Left lung (tissue), 10 donors: ENCODE results near the gene NAPB. TPM values are rescaled to one million over a fixed set of nuclear protein-coding genes. Genes with fewer than 3 reads are reported as not detected.

Experiments used
- ATAC-seq: fragments of 200-7000 bp; cut with Tn5 transposase; one replicate; pipeline ENCODE4 v1.9.1; 2020; ENCODE audit warnings: moderate library complexity
- DNase-seq, 4 donors: peaks; one replicate each; pipeline ENCODE4 v3.0.0-alpha.2; 2013 to 2020
- H3K27ac ChIP-seq, 2 donors: fragments of 200-600 bp; sonication (generic) in 1 of 2; one replicate each; pipeline versions ENCODE4 v1.5.0 to v1.8.0; 2020 to 2021
- H3K27me3 ChIP-seq, 2 donors: fragments of 200-600 bp; sonication (generic) in 1 of 2; one replicate each; pipeline versions ENCODE4 v1.5.0 to v1.8.0; 2020 to 2021
- H3K36me3 ChIP-seq, 2 donors: fragments of 200-600 bp; sonication (generic) in 1 of 2; one replicate each; pipeline versions ENCODE4 v1.5.0 to v1.8.0; 2020 to 2021
- H3K4me1 ChIP-seq, 2 donors: fragments of 200-600 bp; one replicate each; pipeline ENCODE4 v1.8.0; 2021
- H3K4me3 ChIP-seq, 2 donors: fragments of 200-600 bp; sonication (generic) in 1 of 2; one replicate each; pipeline versions ENCODE4 v1.5.0 to v1.8.0; 2020 to 2021; ENCODE audit warnings: mild to moderate bottlenecking in 1 of 2
- H3K9me3 ChIP-seq, 2 donors: fragments of 200-600 bp; sonication (generic) in 1 of 2; one replicate each; pipeline versions ENCODE4 v1.5.0 to v1.8.0; 2020 to 2021
- intact Hi-C, 2 donors: fragments of 100-400 bp; cut with DNase I; formaldehyde crosslinking; loops; one replicate each; pipeline versions ENCODE4 v1.11.2 to v1.14.2; 2022
- polyA plus RNA-seq, 6 donors: library from polyadenylated mRNA; unstranded; fragments of 120-200 nt; gene quantifications; one replicate each; pipeline ENCODE4 v1.2.1, GENCODE V29; 2013; ENCODE audit not compliant: insufficient read length in 6 of 6
- total RNA-seq, 2 donors: library from RNA; stranded (reverse); fragmentation: NEBNext Ultra II Directional; extraction: Animal tissue kit (Norgen Biotek cat#: 25700); gene quantifications; one replicate each; pipeline ENCODE4 v1.2.1, GENCODE V29; 2021
- TF ChIP-seq, protein P1 (sequence below), 2 donors: fragments of 200-600 bp; sonication (generic) in 1 of 2; IDR thresholded peaks; one replicate each; pipeline versions ENCODE4 v1.5.0 to v1.8.0; 2021; ENCODE audit warnings: antibody characterized with exemption in 2 of 2
- donor health status: DM: no; HTN: yes; CAD: no.
- donor health status: DM: no; HTN: no; CAD: no.

Gene NAPB
- total and polyA plus RNA-seq, 8 donors, result 8.7 to 27.1 (median 23.1) TPM

DNA sequence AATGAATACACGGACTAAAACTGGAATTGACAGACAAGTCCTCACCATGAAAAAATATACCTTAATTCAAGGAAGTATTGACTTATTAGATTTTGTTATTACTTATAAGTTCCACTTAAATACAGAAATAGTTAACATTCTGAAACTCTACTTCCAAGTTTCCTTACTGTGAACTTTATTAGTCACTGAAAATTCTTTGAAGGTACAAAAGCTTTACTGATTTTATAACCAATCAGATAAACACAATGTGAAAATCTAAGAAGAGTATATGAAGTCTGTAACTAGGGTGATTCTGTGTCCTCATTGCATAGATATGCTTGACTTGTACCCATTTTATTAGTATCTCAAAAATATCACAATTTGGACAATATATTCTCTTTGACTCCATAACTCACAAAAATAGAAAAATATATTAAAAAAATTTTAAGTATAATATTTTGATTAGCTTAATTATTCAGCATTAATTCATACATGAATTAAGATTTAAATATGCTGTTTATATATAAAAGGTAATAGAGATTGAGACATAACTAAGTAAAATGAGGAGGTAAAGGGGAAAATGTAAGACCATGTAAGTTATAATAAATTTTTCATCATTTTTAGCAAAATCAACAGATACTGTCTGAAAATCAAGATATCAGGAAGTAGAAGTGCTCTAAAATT lies 6.6 kb downstream of the NAPB start:
- Histone ChIP-seq H3K4me3 (no peak overlapping the region), H3K36me3 (no peaks in the 10 kb centered on the region), H3K9me3 (no peaks in the 10 kb centered on the region), H3K27ac (no peak overlapping the region), H3K27me3 (no peaks in the 10 kb centered on the region), H3K4me1 (peaks cover 5 to 45% of the 10 kb centered on the region in 2 donors)
- TF ChIP-seq, protein P1, sequence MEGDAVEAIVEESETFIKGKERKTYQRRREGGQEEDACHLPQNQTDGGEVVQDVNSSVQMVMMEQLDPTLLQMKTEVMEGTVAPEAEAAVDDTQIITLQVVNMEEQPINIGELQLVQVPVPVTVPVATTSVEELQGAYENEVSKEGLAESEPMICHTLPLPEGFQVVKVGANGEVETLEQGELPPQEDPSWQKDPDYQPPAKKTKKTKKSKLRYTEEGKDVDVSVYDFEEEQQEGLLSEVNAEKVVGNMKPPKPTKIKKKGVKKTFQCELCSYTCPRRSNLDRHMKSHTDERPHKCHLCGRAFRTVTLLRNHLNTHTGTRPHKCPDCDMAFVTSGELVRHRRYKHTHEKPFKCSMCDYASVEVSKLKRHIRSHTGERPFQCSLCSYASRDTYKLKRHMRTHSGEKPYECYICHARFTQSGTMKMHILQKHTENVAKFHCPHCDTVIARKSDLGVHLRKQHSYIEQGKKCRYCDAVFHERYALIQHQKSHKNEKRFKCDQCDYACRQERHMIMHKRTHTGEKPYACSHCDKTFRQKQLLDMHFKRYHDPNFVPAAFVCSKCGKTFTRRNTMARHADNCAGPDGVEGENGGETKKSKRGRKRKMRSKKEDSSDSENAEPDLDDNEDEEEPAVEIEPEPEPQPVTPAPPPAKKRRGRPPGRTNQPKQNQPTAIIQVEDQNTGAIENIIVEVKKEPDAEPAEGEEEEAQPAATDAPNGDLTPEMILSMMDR (IDR thresholded peaks at IDR 0.05), result no peak
- no peak for ATAC-seq
- DNase-seq, result no peak
- intact Hi-C loops, result loop anchor here in 1 of 2 donors (10.0 kb wide), 1 partner anchor 50 kb away; the partner anchor contains the start of gene GZF1

DNA sequence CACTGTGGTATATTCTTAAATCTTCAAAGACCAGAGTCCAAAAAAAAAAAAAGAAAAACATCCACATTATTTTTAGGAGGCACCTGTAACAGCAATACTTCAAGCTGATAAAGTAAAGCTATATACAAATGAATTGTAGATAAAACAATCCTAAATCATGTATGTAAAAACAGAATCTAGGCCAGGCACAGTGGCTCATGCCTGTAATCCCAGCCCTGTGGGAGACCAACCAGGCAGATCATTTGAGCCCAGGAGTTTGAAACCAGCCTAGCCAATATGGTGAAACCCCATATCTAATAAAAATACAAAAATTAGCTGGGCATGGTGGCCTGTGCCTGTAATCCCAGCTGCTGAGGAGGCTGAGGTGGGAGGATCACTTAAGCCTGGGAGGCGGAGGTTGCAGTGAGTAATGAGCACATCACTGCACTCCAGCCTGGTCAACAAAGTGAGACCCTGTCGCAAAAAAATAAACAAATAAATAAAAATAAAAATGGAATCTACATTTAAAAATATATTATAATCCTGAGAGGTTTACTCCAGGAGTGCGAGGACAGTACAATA lies 7.3 kb downstream of the NAPB start:
- Histone ChIP-seq H3K4me1 (peaks cover 0 to 38% of the 10 kb centered on the region in 2 donors), H3K27ac (no peak overlapping the region), H3K27me3 (no peaks in the 10 kb centered on the region), H3K4me3 (no peak overlapping the region), H3K36me3 (no peaks in the 10 kb centered on the region), H3K9me3 (no peaks in the 10 kb centered on the region)
- ATAC-seq (no peak), DNase-seq (no peak)
- TF ChIP-seq, protein P1 (IDR thresholded peaks at IDR 0.05), result no peak
- intact Hi-C loops, result loop anchor here in 1 of 2 donors (10.0 kb wide), 1 partner anchor 49 kb away; the partner anchor contains the start of gene GZF1

DNA sequence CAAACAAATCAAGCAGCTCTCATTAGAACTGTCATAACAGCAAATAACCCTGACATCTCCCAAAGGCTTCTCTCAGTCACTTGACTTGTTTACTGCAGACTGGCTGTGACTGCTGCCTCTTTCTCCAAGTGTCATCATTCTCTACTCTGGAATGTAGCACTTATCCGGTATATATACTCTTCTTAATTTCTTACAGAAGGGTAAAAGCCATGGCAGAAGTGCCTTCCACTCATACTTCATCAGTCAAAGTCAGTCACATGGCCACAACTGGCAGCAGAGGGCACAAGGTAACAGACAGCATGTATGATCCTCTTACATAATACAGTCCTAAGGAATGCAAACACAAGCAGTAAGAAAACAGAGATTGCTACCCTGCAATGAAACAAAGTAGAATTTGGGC lies 9.3 kb downstream of the NAPB start:
- TF ChIP-seq, protein P1 (IDR thresholded peaks at IDR 0.05), result no peak
- H3K27ac ChIP-seq, result no peak overlapping the region
- H3K4me3 ChIP-seq, result no peak overlapping the region
- ATAC-seq (peak; percentile 79), DNase-seq (no peak)
- no peaks in the 10 kb centered on the region for H3K27me3 ChIP-seq
- H3K36me3 ChIP-seq, result no peaks in the 10 kb centered on the region
- no peaks in the 10 kb centered on the region for H3K9me3 ChIP-seq
- intact Hi-C loops, result loop anchor here in 1 of 2 donors (10.0 kb wide), 1 partner anchor 47 kb away; the partner anchor contains the start of gene GZF1
- H3K4me1 ChIP-seq, result peaks cover 0 to 20% of the 10 kb centered on the region in 2 donors

DNA sequence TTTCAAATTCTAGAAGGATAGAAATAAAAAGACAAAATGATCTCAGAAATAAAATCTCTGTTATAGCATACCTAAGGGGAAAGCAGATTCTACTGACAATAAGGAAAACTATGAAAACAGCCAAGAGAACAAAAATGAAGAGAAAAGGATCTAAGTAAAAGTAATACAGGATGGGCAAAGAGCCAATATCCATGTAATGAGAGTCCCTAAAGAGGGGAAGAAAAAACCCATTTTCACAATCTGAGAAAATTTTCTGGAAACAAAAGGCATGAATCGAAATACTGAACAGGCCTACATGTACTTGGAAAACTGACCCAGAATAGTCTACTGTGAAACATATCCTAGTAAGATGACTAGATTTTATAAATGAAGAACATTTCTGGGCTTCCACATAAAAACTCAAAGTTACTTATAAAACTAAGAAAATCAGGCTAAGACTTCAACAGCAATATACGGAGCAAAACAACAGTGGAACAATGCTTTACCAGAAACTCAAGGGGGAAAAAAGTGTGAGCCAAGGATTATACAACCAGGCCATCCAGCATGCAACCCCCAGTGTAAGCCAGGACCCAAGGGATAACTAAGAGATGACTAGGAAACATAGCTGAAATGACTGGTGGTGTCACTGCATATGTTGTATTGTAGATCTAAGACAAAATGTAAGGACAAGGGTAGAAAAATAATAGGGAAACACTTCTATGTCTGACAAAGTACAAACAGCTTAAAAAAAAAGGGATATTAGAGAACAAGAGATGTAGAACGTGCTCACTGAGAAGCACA lies 10.2 kb downstream of the NAPB start:
- no peak overlapping the region for H3K4me3 ChIP-seq
- peaks cover 0 to 17% of the 10 kb centered on the region in 2 donors for H3K4me1 ChIP-seq
- TF ChIP-seq, protein P1 (IDR thresholded peaks at IDR 0.05), result no peak
- no peak overlapping the region for H3K27ac ChIP-seq
- no peaks in the 10 kb centered on the region for H3K36me3 ChIP-seq
- H3K9me3 ChIP-seq, result no peaks in the 10 kb centered on the region
- intact Hi-C loops, result loop anchor here in 1 of 2 donors (10.0 kb wide), 1 partner anchor 46 kb away; the partner anchor contains the start of gene GZF1
- H3K27me3 ChIP-seq, result no peaks in the 10 kb centered on the region
- ATAC-seq (no peak), DNase-seq (no peak)

DNA sequence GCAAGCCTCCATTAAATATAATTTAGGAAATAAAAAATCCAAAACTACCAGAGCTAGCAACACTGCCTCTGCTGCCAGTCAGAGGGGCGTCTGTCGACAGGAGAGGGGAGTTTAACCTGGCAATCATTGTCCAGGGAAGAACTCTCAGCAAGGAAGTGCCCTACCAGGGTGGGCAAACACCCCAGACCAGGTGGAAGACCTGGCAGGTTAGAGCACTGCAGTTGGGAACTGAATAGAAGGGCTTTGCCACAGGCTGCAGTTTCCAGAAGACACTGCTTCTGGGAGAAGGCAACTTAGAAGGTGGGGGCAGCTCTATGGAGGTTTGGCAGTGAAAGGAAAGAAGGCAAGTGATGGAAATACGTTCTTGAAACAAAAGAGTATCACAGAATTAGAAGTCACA lies 11.5 kb downstream of the NAPB start:
- H3K27ac ChIP-seq, result no peak overlapping the region
- DNase-seq (no peak), ATAC-seq (no peak)
- TF ChIP-seq, protein P1 (IDR thresholded peaks at IDR 0.05), result no peak
- H3K4me3 ChIP-seq, result no peak overlapping the region
- peaks cover 0 to 12% of the 10 kb centered on the region in 2 donors for H3K4me1 ChIP-seq
- no peaks in the 10 kb centered on the region for H3K9me3 ChIP-seq
- H3K36me3 ChIP-seq, result no peaks in the 10 kb centered on the region
- intact Hi-C loops, result loop anchor here in 1 of 2 donors (10.0 kb wide), 1 partner anchor 45 kb away; the partner anchor contains the start of gene GZF1
- no peaks in the 10 kb centered on the region for H3K27me3 ChIP-seq
